HL-60 (cell line): ENCODE data around the gene PLAU.

Experiments
- GABPA ChIP-seq: IDR thresholded peaks from 2 replicates; pipeline ENCODE4 v1.6.1; 2012; ENCODE audit warnings: low read depth
- POLR2AphosphoS5 ChIP-seq: IDR thresholded peaks from 2 replicates; pipeline ENCODE4 v1.6.1; 2012; ENCODE audit warnings: low read depth
- SPI1 ChIP-seq: IDR thresholded peaks from 2 replicates; pipeline ENCODE4 v1.6.1; 2012; ENCODE audit warnings: low read depth, mild to moderate bottlenecking, borderline replicate concordance
- TF ChIP-seq, protein P1 (sequence below): IDR thresholded peaks from one replicate; pipeline ENCODE4 v1.5.1; 2011; ENCODE audit warnings: low read length, control low read depth, inconsistent platforms; ENCODE audit not compliant: insufficient read depth

DNA sequence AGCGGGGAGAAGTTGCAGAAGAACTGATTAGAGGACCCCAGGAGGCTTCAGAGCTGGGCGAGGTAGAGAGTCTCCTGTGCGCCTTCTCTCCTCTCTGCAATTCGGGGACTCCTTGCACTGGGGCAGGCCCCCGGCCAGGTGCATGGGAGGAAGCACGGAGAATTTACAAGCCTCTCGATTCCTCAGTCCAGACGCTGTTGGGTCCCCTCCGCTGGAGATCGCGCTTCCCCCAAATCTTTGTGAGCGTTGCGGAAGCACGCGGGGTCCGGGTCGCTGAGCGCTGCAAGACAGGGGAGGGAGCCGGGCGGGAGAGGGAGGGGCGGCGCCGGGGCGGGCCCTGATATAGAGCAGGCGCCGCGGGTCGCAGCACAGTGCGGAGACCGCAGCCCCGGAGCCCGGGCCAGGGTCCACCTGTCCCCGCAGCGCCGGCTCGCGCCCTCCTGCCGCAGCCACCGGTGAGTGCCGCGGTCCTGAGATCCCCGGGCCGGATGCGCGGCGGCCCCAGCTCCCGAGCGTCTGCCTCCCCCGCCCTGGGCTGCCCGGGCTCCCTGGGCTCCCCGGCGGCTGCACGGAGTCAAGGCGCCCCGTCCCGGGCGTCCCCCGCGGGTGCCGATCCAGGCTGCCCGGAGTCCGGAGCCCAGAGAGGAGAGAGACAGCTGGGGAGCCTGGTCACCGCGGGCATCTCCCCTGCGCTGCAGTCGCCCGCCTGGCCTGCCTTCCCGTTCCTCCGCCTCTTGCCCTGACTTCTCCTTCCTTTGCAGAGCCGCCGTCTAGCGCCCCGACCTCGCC lies at the start of gene PLAU:
- TF ChIP-seq POLR2AphosphoS5 (peak; percentile 30; the same call in 1 of the 2 replicates), SPI1 (peak; percentile 29; the same call in 1 of the 2 replicates), GABPA (no peak)
- TF ChIP-seq, protein P1, sequence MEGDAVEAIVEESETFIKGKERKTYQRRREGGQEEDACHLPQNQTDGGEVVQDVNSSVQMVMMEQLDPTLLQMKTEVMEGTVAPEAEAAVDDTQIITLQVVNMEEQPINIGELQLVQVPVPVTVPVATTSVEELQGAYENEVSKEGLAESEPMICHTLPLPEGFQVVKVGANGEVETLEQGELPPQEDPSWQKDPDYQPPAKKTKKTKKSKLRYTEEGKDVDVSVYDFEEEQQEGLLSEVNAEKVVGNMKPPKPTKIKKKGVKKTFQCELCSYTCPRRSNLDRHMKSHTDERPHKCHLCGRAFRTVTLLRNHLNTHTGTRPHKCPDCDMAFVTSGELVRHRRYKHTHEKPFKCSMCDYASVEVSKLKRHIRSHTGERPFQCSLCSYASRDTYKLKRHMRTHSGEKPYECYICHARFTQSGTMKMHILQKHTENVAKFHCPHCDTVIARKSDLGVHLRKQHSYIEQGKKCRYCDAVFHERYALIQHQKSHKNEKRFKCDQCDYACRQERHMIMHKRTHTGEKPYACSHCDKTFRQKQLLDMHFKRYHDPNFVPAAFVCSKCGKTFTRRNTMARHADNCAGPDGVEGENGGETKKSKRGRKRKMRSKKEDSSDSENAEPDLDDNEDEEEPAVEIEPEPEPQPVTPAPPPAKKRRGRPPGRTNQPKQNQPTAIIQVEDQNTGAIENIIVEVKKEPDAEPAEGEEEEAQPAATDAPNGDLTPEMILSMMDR, result no peak
